Measurements from ENCODE around the gene PARP15. TPM values are rescaled to one million over a fixed set of nuclear protein-coding genes. Genes with fewer than 3 reads are reported as not detected.
A peak's percentile ranks its signal among the peaks of the same experiment; 100 is the strongest.
"Not testable (repeated sequence)": the region's sequence is repeated elsewhere in the genome, so short reads cannot be mapped to it uniquely, and the experiment has no call there.

Gene PARP15
- polyA plus RNA-seq, 1 donor (not counting 4 experiments of a cell fraction or from before 2014, with no cell fraction given) = 0.25 TPM

DNA sequence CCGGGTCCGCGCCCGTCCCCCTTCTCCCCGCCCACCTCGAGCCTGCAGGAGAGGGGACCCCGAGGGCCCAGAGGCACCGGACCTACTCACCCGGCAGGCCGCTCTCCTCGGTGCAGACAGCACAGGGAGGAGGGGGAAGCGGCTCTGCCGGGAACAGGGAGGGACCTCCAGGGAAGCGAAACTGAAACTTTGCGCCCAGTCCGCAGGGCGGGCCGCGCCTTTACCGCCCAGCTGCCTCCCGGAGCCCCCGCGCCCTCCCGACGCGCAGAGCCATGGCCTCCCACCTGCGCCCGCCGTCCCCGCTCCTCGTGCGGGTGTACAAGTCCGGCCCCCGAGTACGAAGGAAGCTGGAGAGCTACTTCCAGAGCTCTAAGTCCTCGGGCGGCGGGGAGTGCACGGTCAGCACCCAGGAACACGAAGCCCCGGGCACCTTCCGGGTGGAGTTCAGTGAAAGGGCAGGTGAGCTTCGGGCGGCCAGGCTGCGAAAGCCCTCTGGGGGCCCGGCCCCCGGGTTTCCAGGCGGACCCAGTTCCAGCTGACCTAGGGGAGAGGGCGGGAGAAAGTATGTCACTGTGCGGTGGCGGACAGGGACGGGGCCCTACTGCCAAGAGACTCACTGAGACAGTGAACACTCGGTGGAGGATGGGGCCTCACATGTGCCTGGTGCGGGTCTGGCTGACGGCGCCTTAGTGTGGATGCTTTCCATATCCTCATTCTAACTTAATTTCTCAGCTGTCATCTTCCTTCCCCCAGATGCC lies 13.1 kb upstream of the PARP15 start, which contains the start of the genes DTX3L and PARP9:
Gene DTX3L, plus strand, starts transcription at position 184 of the 758 bp plus-strand sequence. Its CDS starts 89 bp downstream, at position 273.
Gene PARP9, minus strand, starts transcription at position 146 of the 758 bp plus-strand sequence. CDS start 4,680 bp downstream, outside the sequence.
- no peaks in the 10 kb centered on the region for H4K20me1 ChIP-seq (ENCODE audit: control insufficient read depth, extremely low read depth, insufficient read depth, low read length)
- peaks cover 21% of the 10 kb centered on the region for H3K79me2 ChIP-seq (ENCODE audit: control insufficient read depth, insufficient read depth, low read length)
- peaks cover 4 to 8% of the 10 kb centered on the region in 2 experiments for H3K36me3 ChIP-seq (ENCODE audit: control insufficient read depth in 2 of 2, extremely low read depth in 1 of 2, insufficient read depth in 2 of 2, low read length in 2 of 2)
- no peaks in the 10 kb centered on the region for H3K9me1 ChIP-seq (ENCODE audit: control insufficient read depth, extremely low read depth, insufficient read depth, low read length)
- dilution Hi-C loops (cut with MboI; ENCODE audit: extremely low pct_ligation_motif_present, low sequenced_read_pairs) = no loop called here
- H3K4me1 ChIP-seq (ENCODE audit: control insufficient read depth, extremely low read depth, insufficient read depth, low read length) = peaks cover 16% of the 10 kb centered on the region
- H3K27ac ChIP-seq (ENCODE audit: control insufficient read depth, insufficient read depth, low read length) = peak within 1 kb of the TSS; percentile 85
- peak within 1 kb of the TSS; percentile 80 for H2AFZ ChIP-seq (ENCODE audit: control insufficient read depth, low read length)
- peak within 1 kb of the TSS; percentile 92 for H3K9ac ChIP-seq (ENCODE audit: control insufficient read depth, extremely low read depth, insufficient read depth, low read length)
- H3K4me2 ChIP-seq (ENCODE audit: control insufficient read depth, extremely low read depth, insufficient read depth, low read depth, low read length) = peak within 1 kb of the TSS; percentile 88
- DNase-seq (ENCODE audit: low read depth, low spot score) = peak; percentile 11
- TF ChIP-seq, protein P1, sequence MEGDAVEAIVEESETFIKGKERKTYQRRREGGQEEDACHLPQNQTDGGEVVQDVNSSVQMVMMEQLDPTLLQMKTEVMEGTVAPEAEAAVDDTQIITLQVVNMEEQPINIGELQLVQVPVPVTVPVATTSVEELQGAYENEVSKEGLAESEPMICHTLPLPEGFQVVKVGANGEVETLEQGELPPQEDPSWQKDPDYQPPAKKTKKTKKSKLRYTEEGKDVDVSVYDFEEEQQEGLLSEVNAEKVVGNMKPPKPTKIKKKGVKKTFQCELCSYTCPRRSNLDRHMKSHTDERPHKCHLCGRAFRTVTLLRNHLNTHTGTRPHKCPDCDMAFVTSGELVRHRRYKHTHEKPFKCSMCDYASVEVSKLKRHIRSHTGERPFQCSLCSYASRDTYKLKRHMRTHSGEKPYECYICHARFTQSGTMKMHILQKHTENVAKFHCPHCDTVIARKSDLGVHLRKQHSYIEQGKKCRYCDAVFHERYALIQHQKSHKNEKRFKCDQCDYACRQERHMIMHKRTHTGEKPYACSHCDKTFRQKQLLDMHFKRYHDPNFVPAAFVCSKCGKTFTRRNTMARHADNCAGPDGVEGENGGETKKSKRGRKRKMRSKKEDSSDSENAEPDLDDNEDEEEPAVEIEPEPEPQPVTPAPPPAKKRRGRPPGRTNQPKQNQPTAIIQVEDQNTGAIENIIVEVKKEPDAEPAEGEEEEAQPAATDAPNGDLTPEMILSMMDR (optimal IDR thresholded peaks at IDR 0.05 in 1 of 3, IDR thresholded peaks at IDR 0.05 in 1 of 3, conservative IDR thresholded peaks at IDR 0.05 in 1 of 3; ENCODE audit: extremely low read depth in 1 of 3, insufficient read depth in 2 of 3, low read length in 3 of 3) = no peak
- no peaks in the 10 kb centered on the region for H3K9me3 ChIP-seq (ENCODE audit: control insufficient read depth, low read depth, low read length)
- H3K4me3 ChIP-seq (ENCODE audit: control insufficient read depth in 2 of 3, extremely low read depth in 1 of 3, insufficient read depth in 2 of 3, low read depth in 1 of 3, low read length in 3 of 3) = peak within 1 kb of the TSS; percentile 61 to 88 (median 75)
- H3K27me3 ChIP-seq (ENCODE audit: control insufficient read depth, extremely low read depth, insufficient read depth, low read length) = no peaks in the 10 kb centered on the region
- no peak for FAIRE-seq

DNA sequence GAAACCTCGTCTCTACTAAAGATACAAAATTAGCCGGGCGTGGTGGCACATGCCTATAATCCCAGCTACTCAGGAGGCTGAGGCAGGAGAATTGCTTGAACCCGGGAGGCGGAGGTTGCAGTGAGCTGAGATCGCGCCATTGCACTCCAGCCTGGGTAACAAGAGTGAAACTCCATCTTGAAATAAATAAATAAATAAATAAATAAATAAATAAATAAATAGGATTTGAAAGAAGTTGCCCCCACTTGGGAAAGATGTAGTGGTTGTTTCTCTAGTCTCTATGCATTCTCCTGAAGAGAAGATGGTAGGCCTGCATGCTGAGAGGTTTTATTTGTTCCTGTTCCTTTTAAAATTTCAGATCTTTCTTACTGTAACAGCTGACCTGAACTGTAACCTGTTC lies 9.3 kb upstream of the PARP15 start:
- peaks cover 4 to 17% of the 10 kb centered on the region in 2 experiments for H3K36me3 ChIP-seq (ENCODE audit: control insufficient read depth in 2 of 2, extremely low read depth in 1 of 2, insufficient read depth in 2 of 2, low read length in 2 of 2)
- H2AFZ ChIP-seq (ENCODE audit: control insufficient read depth, low read length); dilution Hi-C loops (cut with MboI; ENCODE audit: extremely low pct_ligation_motif_present, low sequenced_read_pairs): not testable (repeated sequence)

More for the DNA sequence above, 9.3 kb upstream of the PARP15 start:
- not testable (repeated sequence) for H4K20me1 ChIP-seq (ENCODE audit: control insufficient read depth, extremely low read depth, insufficient read depth, low read length); H3K4me2 ChIP-seq (ENCODE audit: control insufficient read depth, extremely low read depth, insufficient read depth, low read depth, low read length); H3K9me3 ChIP-seq (ENCODE audit: control insufficient read depth, low read depth, low read length); H3K9me1 ChIP-seq (ENCODE audit: control insufficient read depth, extremely low read depth, insufficient read depth, low read length); FAIRE-seq; H3K9ac ChIP-seq (ENCODE audit: control insufficient read depth, extremely low read depth, insufficient read depth, low read length); H3K27ac ChIP-seq (ENCODE audit: control insufficient read depth, insufficient read depth, low read length); DNase-seq (ENCODE audit: low read depth, low spot score); H3K4me3 ChIP-seq (ENCODE audit: control insufficient read depth in 2 of 3, extremely low read depth in 1 of 3, insufficient read depth in 2 of 3, low read depth in 1 of 3, low read length in 3 of 3); H3K27me3 ChIP-seq (ENCODE audit: control insufficient read depth, extremely low read depth, insufficient read depth, low read length)
- Histone ChIP-seq H3K79me2 (ENCODE audit: control insufficient read depth, insufficient read depth, low read length) (peaks cover 15% of the 10 kb centered on the region), H3K4me1 (ENCODE audit: control insufficient read depth, extremely low read depth, insufficient read depth, low read length) (peaks cover 22% of the 10 kb centered on the region)

Measured in keratinocyte (primary cell).